ENCODE data around the gene IPP. TPM values are rescaled to one million over a fixed set of nuclear protein-coding genes. Genes with fewer than 3 reads are reported as not detected.
A peak's percentile ranks its signal among the peaks of the same experiment; 100 is the strongest.

The IPP gene
- 10 to 100 TPM in 3 of 4 donors, 1 to 10 TPM in 1; 7.0 to 11.8 (median 11.3) TPM for total RNA-seq

GRCh38 chr1:45750298-45751038 is at the start of gene IPP:
TSS of gene IPP (minus strand) at chr1:45750653. CDS start at chr1:45746411, 4,242 bp downstream.
- H3K36me3 ChIP-seq: peaks cover 7% of the 10 kb centered on the region
- no peaks in the 10 kb centered on the region for H3K27me3 ChIP-seq
- peaks cover 21% of the 10 kb centered on the region for H3K4me1 ChIP-seq
- H3K4me3 ChIP-seq: peak within 1 kb of the TSS; percentile 60
- peak; percentile 38 to 94 (median 45) for TF ChIP-seq POLR2AphosphoS5 (IDR thresholded peaks at IDR 0.05)
- no peak for TF ChIP-seq EP300 (IDR thresholded peaks at IDR 0.05)
- TF ChIP-seq POLR2A (IDR thresholded peaks at IDR 0.05): peak in 1 of 2 donors; percentile 94
- TF ChIP-seq CTCF (IDR thresholded peaks at IDR 0.05): no peak
- 0% methylated on average over 27 of the region's 58 CpGs for WGBS
- no peaks in the 10 kb centered on the region for H3K9me3 ChIP-seq
- H3K27ac ChIP-seq: peak within 1 kb of the TSS; percentile 94
- peak; percentile 97 for DNase-seq (ENCODE audit: low spot score in 2 of 2)

- Histone ChIP-seq H3K27me3 (no peaks in the 10 kb centered on the region), H3K4me3 (no peak overlapping the region), H3K9me3 (no peaks in the 10 kb centered on the region), H3K4me1 (no peaks in the 10 kb centered on the region), H3K27ac (no peak overlapping the region), H3K36me3 (no peaks in the 10 kb centered on the region)
- no peak for TF ChIP-seq CTCF (IDR thresholded peaks at IDR 0.05)
- no peak for TF ChIP-seq POLR2A (IDR thresholded peaks at IDR 0.05)
- TF ChIP-seq EP300 (IDR thresholded peaks at IDR 0.05): no peak
- TF ChIP-seq POLR2AphosphoS5 (IDR thresholded peaks at IDR 0.05): no peak
- DNase-seq (ENCODE audit: low spot score in 2 of 2): no peak
- WGBS: 86% methylated on average over 9 of the region's 9 CpGs
These were observed 46.5 kb upstream of the IPP start for GRCh38 chr1:45796946-45797345.

GRCh38 chr1:45796381-45796780 is 45.9 kb upstream of the IPP start:
- H3K4me3 ChIP-seq: no peak overlapping the region
- 68% methylated on average over 2 of the region's 2 CpGs for WGBS
- H3K4me1 ChIP-seq: no peaks in the 10 kb centered on the region
- no peaks in the 10 kb centered on the region for H3K27me3 ChIP-seq
- no peak for TF ChIP-seq POLR2A (IDR thresholded peaks at IDR 0.05)
- TF ChIP-seq POLR2AphosphoS5 (IDR thresholded peaks at IDR 0.05): no peak
- TF ChIP-seq EP300 (IDR thresholded peaks at IDR 0.05): no peak
- TF ChIP-seq CTCF (IDR thresholded peaks at IDR 0.05): no peak
- H3K36me3 ChIP-seq: no peaks in the 10 kb centered on the region
- H3K9me3 ChIP-seq: no peaks in the 10 kb centered on the region
- H3K27ac ChIP-seq: no peak overlapping the region
- no peak for DNase-seq (ENCODE audit: low spot score in 2 of 2)

- Histone ChIP-seq H3K4me1 (no peaks in the 10 kb centered on the region), H3K27me3 (no peaks in the 10 kb centered on the region), H3K9me3 (no peaks in the 10 kb centered on the region), H3K27ac (no peak overlapping the region), H3K36me3 (no peaks in the 10 kb centered on the region), H3K4me3 (no peak overlapping the region)
- DNase-seq (ENCODE audit: low spot score in 2 of 2): no peak
- no peak for TF ChIP-seq CTCF (IDR thresholded peaks at IDR 0.05)
- TF ChIP-seq POLR2AphosphoS5 (IDR thresholded peaks at IDR 0.05): no peak
- TF ChIP-seq EP300 (IDR thresholded peaks at IDR 0.05): no peak
- TF ChIP-seq POLR2A (IDR thresholded peaks at IDR 0.05): no peak
- WGBS: 68% methylated on average over 7 of the region's 7 CpGs
These were observed 43.6 kb upstream of the IPP start for GRCh38 chr1:45793942-45794604.

GRCh38 chr1:45792744-45793143 is 42.3 kb upstream of the IPP start:
- Histone ChIP-seq H3K36me3 (no peaks in the 10 kb centered on the region), H3K4me1 (no peaks in the 10 kb centered on the region), H3K27ac (no peak overlapping the region), H3K4me3 (no peak overlapping the region), H3K27me3 (no peaks in the 10 kb centered on the region), H3K9me3 (no peaks in the 10 kb centered on the region)
- no peak for DNase-seq (ENCODE audit: low spot score in 2 of 2)
- WGBS: 87% methylated on average over 4 of the region's 4 CpGs
- TF ChIP-seq POLR2A (IDR thresholded peaks at IDR 0.05): no peak
- TF ChIP-seq POLR2AphosphoS5 (IDR thresholded peaks at IDR 0.05): no peak
- no peak for TF ChIP-seq CTCF (IDR thresholded peaks at IDR 0.05)
- TF ChIP-seq EP300 (IDR thresholded peaks at IDR 0.05): no peak

Measured in suprapubic skin (tissue), 4 donors.